ENCODE data around the gene DDR2. TPM values are rescaled to one million over a fixed set of nuclear protein-coding genes. Genes with fewer than 3 reads are reported as not detected.
A peak's percentile ranks its signal among the peaks of the same experiment; 100 is the strongest.

The DDR2 gene
- total RNA-seq, 1 experiment from 2014 or later, result 4.9 TPM

DNA sequence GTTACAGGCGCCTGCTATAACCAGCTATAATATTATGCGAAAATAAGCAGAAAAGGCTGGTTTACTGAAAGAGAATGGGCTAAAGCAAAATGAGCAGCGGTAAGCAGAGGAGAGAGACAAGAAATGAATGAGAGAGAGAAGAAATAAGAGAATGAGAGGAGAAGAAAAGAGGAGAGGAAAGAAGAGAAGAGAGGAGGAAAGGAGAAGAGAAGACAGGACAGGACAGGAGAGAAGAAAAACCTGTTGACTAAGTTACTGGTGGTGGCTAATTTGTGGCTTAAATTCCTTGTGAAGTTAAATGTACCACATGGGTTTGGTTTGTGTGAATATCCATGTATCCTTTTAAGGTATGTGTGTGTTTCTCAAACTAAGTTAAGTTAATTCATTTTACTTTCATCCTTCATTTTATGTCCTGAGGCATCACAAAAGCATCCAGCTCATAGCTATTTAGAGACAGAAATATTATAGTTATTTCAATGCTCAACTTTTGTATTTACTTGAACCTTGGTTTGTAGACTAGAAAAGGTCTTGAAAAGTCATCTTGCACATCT lies 3.1 kb upstream of the DDR2 start:
- peaks cover 20% of the 10 kb centered on the region for H3K4me1 Mint-ChIP-seq (ENCODE audit: insufficient read depth, unreplicated experiment)
- intact Hi-C loops (cut with micrococcal nuclease), result loop anchor here (5.0 kb wide), 1 partner anchor 572 kb away; no protein-coding TSS in a partner anchor
- H3K27ac Mint-ChIP-seq (ENCODE audit: low read depth, unreplicated experiment), result no peak overlapping the region
- no peak overlapping the region for H3K4me3 Mint-ChIP-seq (ENCODE audit: unreplicated experiment)
- TF ChIP-seq, protein P1, sequence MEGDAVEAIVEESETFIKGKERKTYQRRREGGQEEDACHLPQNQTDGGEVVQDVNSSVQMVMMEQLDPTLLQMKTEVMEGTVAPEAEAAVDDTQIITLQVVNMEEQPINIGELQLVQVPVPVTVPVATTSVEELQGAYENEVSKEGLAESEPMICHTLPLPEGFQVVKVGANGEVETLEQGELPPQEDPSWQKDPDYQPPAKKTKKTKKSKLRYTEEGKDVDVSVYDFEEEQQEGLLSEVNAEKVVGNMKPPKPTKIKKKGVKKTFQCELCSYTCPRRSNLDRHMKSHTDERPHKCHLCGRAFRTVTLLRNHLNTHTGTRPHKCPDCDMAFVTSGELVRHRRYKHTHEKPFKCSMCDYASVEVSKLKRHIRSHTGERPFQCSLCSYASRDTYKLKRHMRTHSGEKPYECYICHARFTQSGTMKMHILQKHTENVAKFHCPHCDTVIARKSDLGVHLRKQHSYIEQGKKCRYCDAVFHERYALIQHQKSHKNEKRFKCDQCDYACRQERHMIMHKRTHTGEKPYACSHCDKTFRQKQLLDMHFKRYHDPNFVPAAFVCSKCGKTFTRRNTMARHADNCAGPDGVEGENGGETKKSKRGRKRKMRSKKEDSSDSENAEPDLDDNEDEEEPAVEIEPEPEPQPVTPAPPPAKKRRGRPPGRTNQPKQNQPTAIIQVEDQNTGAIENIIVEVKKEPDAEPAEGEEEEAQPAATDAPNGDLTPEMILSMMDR (IDR thresholded peaks at IDR 0.05; ENCODE audit: unreplicated experiment), result no peak
- no TSS peak for BruUV-seq (replicated peaks)
- H3K36me3 Mint-ChIP-seq (ENCODE audit: insufficient read depth, unreplicated experiment), result no peaks in the 10 kb centered on the region
- ChIA-PET CTCF (interaction anchor here (0.8 to 10.4 kb wide), 9 partner anchors 9 to 171 kb away, joined by 3 to 82 read pairs (median 4); no protein-coding TSS in a partner anchor), POLR2A (interaction anchor here (1.4 kb wide), 1 partner anchor 32 kb away, joined by 5 read pairs; no protein-coding TSS in a partner anchor)
- DNase-seq (ENCODE audit: unreplicated experiment), result no peak
- no peaks in the 10 kb centered on the region for H3K27me3 Mint-ChIP-seq (ENCODE audit: insufficient read depth, unreplicated experiment)
- no peaks in the 10 kb centered on the region for H3K9me3 Mint-ChIP-seq (ENCODE audit: unreplicated experiment)

DNA sequence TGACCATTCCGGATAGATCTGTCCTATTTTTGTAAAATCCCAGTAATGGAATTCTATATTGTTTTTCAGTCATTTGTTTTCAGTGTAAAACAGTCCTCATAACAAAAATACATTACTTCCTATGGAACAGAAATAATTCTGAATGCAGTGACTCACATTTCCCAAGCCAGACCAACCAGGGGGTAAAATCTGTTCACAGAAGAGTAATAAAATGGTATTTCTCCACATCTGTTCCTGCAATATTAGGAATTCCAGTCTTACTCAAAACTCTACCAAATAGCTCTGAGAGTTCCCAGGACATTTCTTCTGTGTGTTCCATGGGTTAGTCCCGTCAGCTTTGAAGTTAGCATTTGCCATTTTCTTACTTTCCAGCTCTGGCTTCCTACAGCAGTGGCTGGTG lies 2.6 kb upstream of the DDR2 start:
- Mint-ChIP-seq H3K27me3 (ENCODE audit: insufficient read depth, unreplicated experiment) (no peaks in the 10 kb centered on the region), H3K4me1 (ENCODE audit: insufficient read depth, unreplicated experiment) (peaks cover 20% of the 10 kb centered on the region), H3K36me3 (ENCODE audit: insufficient read depth, unreplicated experiment) (no peaks in the 10 kb centered on the region), H3K4me3 (ENCODE audit: unreplicated experiment) (no peak overlapping the region), H3K27ac (ENCODE audit: low read depth, unreplicated experiment) (no peak overlapping the region), H3K9me3 (ENCODE audit: unreplicated experiment) (no peaks in the 10 kb centered on the region)
- ChIA-PET POLR2A (interaction anchor here (0.7 to 1.4 kb wide), 2 partner anchors 12 to 31 kb away, joined by 3 to 5 read pairs; no protein-coding TSS in a partner anchor), CTCF (interaction anchor here (0.5 to 10.4 kb wide), 6 partner anchors 9 to 171 kb away, joined by 3 to 82 read pairs (median 8); no protein-coding TSS in a partner anchor)
- DNase-seq (ENCODE audit: unreplicated experiment), result peak; percentile 42
- TF ChIP-seq, protein P1 (IDR thresholded peaks at IDR 0.05; ENCODE audit: unreplicated experiment), result no peak
- BruUV-seq (replicated peaks), result no TSS peak
- intact Hi-C loops (cut with micrococcal nuclease), result loop anchor here (5.0 kb wide), 1 partner anchor 572 kb away; no protein-coding TSS in a partner anchor

GRCh38 chr1:162631546-162632191 lies 595 bp upstream of the DDR2 start:
- Mint-ChIP-seq H3K4me1 (ENCODE audit: insufficient read depth, unreplicated experiment) (peaks cover 15% of the 10 kb centered on the region), H3K9me3 (ENCODE audit: unreplicated experiment) (no peaks in the 10 kb centered on the region), H3K4me3 (ENCODE audit: unreplicated experiment) (no peak overlapping the region), H3K36me3 (ENCODE audit: insufficient read depth, unreplicated experiment) (no peaks in the 10 kb centered on the region), H3K27me3 (ENCODE audit: insufficient read depth, unreplicated experiment) (no peaks in the 10 kb centered on the region), H3K27ac (ENCODE audit: low read depth, unreplicated experiment) (no peak overlapping the region)
- CTCF ChIA-PET, result interaction anchor here (0.6 to 10.4 kb wide), 12 partner anchors 10 to 684 kb away, joined by 3 to 82 read pairs (median 4); no protein-coding TSS in a partner anchor
- DNase-seq (ENCODE audit: unreplicated experiment), result no peak
- TF ChIP-seq, protein P1 (IDR thresholded peaks at IDR 0.05; ENCODE audit: unreplicated experiment), result no peak
- intact Hi-C loops (cut with micrococcal nuclease), result no loop called here
- POLR2A ChIA-PET, result interaction anchor here (0.9 kb wide), 1 partner anchor 8 kb away, joined by 5 read pairs; no protein-coding TSS in a partner anchor
- no TSS peak for BruUV-seq (replicated peaks)

GRCh38 chr1:162632698-162633080 lies 425 bp downstream of the DDR2 start:
- intact Hi-C loops (cut with micrococcal nuclease), result no loop called here
- Mint-ChIP-seq H3K27me3 (ENCODE audit: insufficient read depth, unreplicated experiment) (no peaks in the 10 kb centered on the region), H3K36me3 (ENCODE audit: insufficient read depth, unreplicated experiment) (no peaks in the 10 kb centered on the region), H3K9me3 (ENCODE audit: unreplicated experiment) (no peaks in the 10 kb centered on the region), H3K27ac (ENCODE audit: low read depth, unreplicated experiment) (peak overlapping the region; percentile 3), H3K4me3 (ENCODE audit: unreplicated experiment) (no peak overlapping the region), H3K4me1 (ENCODE audit: insufficient read depth, unreplicated experiment) (peaks cover 15% of the 10 kb centered on the region)
- POLR2A ChIA-PET, result interaction anchor here (0.7 kb wide), 1 partner anchor 19 kb away, joined by 3 read pairs; no protein-coding TSS in a partner anchor
- CTCF ChIA-PET, result interaction anchor here (0.7 to 10.4 kb wide), 6 partner anchors 19 to 883 kb away, joined by 3 to 82 read pairs (median 6); partner anchors contain the start of gene DUSP12
- BruUV-seq (replicated peaks), result TSS peak; percentile 12
- TF ChIP-seq, protein P1 (IDR thresholded peaks at IDR 0.05; ENCODE audit: unreplicated experiment), result no peak
- no peak for DNase-seq (ENCODE audit: unreplicated experiment)
